Adrenal gland (tissue), 5 donors: ENCODE data around the gene AGPAT3.

Source experiments
- CTCF ChIP-seq, 6 experiments: fragments of 450-650 bp in 4 of 6; fragments of 200-600 bp in 2 of 6; sonication (generic) in 1 of 6; IDR thresholded peaks; 1 replicate in 5 of 6; 2 replicates in 1 of 6; pipeline versions ENCODE4 v1.5.1 to v1.8.0; 2016 to 2021; ENCODE audit warnings: antibody characterized with exemption in 6 of 6, mild to moderate bottlenecking in 2 of 6, moderate library complexity in 1 of 6
- POLR2A ChIP-seq, 2 donors: fragments of 450-650 bp; IDR thresholded peaks; one replicate each; pipeline ENCODE4 v1.6.1; 2017; ENCODE audit warnings: antibody characterized with exemption in 2 of 2, mild to moderate bottlenecking in 2 of 2, moderate library complexity in 1 of 2
- donor health status: DM: no; HTN: no; CAD: no.

DNA sequence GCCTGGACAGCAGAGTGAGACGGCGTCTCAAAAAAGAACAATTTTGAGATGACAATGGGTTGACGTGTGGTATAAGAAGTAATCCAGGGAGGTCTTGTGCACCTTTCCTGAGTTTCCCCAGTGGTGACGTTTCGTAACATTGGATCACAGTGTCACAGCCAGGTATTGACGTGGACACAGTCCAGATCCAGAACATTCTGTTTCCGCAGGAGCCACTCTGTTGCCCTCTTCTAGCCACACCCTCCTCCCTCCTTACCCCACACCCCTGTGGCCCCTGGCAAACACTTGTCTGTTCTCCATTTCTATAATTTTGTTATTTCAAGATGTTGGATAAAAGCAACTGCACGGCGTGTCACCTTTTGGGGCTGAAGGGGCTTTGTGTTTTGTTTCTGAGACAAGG is 140.6 kb downstream of the AGPAT3 start:
- TF ChIP-seq POLR2A (IDR thresholded peaks at IDR 0.05), result no peak
- TF ChIP-seq CTCF (IDR thresholded peaks at IDR 0.05), result no peak
